ENCODE data around the gene CAMK1D. TPM values are rescaled to one million over a fixed set of nuclear protein-coding genes. Genes with fewer than 3 reads are reported as not detected.

CAMK1D gene
- total RNA-seq, 2 donors from 2014 or later: 4.5 to 7.8 TPM

DNA sequence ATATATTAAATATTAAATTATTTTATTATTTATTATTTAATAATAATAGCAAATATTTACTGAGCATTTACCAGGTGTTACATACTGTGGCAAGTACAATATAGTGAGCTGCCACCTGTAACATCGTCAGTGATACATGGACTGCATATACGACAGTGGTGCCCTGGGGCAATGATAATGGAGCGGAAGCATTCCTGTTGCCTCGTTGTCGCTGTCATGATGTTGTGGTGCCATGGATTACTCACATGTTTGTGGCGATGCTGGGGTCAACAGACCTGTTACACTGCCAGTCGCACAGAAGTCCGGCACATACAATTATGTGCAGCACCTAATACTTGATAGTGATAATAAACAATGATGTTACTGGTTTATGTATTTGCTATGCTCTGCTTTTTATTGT lies 20.6 kb downstream of the CAMK1D start:
- no peaks in the 10 kb centered on the region for H3K4me1 Mint-ChIP-seq
- no peaks in the 10 kb centered on the region for H3K9me3 Mint-ChIP-seq
- no peaks in the 10 kb centered on the region for H3K4me1 ChIP-seq (ENCODE audit: control insufficient read depth, insufficient read depth, low read length)
- no peaks in the 10 kb centered on the region for H3K9me3 ChIP-seq (ENCODE audit: control insufficient read depth, low read length)
- no peak overlapping the region for H3K4me3 ChIP-seq (ENCODE audit: low read length)
- no peak overlapping the region for H3K27ac Mint-ChIP-seq
- TF ChIP-seq, protein P1, sequence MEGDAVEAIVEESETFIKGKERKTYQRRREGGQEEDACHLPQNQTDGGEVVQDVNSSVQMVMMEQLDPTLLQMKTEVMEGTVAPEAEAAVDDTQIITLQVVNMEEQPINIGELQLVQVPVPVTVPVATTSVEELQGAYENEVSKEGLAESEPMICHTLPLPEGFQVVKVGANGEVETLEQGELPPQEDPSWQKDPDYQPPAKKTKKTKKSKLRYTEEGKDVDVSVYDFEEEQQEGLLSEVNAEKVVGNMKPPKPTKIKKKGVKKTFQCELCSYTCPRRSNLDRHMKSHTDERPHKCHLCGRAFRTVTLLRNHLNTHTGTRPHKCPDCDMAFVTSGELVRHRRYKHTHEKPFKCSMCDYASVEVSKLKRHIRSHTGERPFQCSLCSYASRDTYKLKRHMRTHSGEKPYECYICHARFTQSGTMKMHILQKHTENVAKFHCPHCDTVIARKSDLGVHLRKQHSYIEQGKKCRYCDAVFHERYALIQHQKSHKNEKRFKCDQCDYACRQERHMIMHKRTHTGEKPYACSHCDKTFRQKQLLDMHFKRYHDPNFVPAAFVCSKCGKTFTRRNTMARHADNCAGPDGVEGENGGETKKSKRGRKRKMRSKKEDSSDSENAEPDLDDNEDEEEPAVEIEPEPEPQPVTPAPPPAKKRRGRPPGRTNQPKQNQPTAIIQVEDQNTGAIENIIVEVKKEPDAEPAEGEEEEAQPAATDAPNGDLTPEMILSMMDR (conservative IDR thresholded peaks at IDR 0.05): no peak
- no peak for DNase-seq
- no peaks in the 10 kb centered on the region for H3K36me3 Mint-ChIP-seq (ENCODE audit: low read depth)
- H3K36me3 ChIP-seq (ENCODE audit: control insufficient read depth, insufficient read depth, low read length): no peaks in the 10 kb centered on the region
- H3K27me3 ChIP-seq (ENCODE audit: control insufficient read depth, insufficient read depth, low read length, poor library complexity, severe bottlenecking): no peaks in the 10 kb centered on the region
- no peak overlapping the region for H3K27ac ChIP-seq (ENCODE audit: low read depth, low read length)
- H3K9ac ChIP-seq (ENCODE audit: extremely low read depth, low read length, poor library complexity, severe bottlenecking): no peak overlapping the region
- no peak overlapping the region for H3K4me3 Mint-ChIP-seq
- H3K27me3 Mint-ChIP-seq (ENCODE audit: insufficient read depth): no peaks in the 10 kb centered on the region
- WGBS, 2 experiments (ENCODE audit: insufficient coverage in 1 of 2, insufficient read length in 1 of 2): 91 to 93% methylated on average over 8 of the region's 8 CpGs

DNA sequence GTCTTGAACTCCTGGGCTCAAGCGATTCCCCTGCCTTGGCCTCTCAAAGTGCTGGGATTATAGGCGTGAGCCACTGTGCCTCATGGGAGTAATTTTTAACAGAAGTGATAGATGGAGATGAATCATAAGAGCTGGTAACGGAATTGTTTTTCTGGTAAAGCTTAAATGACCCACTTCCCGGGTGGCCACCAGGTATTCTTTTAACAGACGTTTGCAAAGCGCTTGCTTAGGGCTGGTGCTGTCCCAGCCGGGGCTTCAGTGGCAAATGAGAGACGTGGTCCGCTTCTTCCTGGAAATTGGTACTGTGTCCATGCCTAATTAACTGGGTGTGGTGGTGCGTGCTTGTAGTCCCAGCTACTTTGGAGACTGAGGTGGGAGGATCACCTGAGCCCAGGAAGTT lies 23.5 kb downstream of the CAMK1D start:
- no peak overlapping the region for H3K27ac ChIP-seq (ENCODE audit: low read depth, low read length)
- WGBS, 2 experiments (ENCODE audit: insufficient coverage in 1 of 2, insufficient read length in 1 of 2): 90% methylated on average over 9 to 10 of the region's 10 CpGs
- H3K4me1 Mint-ChIP-seq: no peaks in the 10 kb centered on the region

DNA sequence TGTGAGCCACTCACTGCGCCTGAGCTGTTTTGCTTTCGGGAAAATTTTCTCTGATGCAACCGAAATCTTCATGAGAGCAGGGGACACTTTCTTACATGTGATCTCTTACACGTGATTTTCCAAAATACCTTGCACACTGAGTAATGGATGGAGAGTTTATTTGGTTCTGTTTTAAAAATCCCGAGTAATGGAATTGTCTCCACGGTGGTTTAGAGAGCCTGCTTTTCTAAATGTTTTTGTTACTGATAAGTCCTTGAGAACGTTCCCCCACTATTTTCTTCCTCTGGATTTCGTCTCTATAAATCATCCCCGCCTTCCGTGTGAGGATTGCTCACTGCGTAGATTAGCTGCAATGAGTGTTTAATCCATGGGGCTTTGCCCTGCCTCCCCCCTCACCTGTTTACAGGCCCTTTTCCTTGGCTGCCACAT lies 25.7 kb downstream of the CAMK1D start:
- 90 to 91% methylated on average over 7 to 11 of the region's 11 CpGs for WGBS, 2 experiments (ENCODE audit: insufficient coverage in 1 of 2, insufficient read length in 1 of 2)
- Histone ChIP-seq H3K9me3 (ENCODE audit: control insufficient read depth, low read length) (no peaks in the 10 kb centered on the region), H3K4me3 (ENCODE audit: low read length) (no peak overlapping the region), H3K4me1 (ENCODE audit: control insufficient read depth, insufficient read depth, low read length) (no peaks in the 10 kb centered on the region), H3K9ac (ENCODE audit: extremely low read depth, low read length, poor library complexity, severe bottlenecking) (no peak overlapping the region), H3K36me3 (ENCODE audit: control insufficient read depth, insufficient read depth, low read length) (no peaks in the 10 kb centered on the region), H3K27me3 (ENCODE audit: control insufficient read depth, insufficient read depth, low read length, poor library complexity, severe bottlenecking) (no peaks in the 10 kb centered on the region), H3K27ac (ENCODE audit: low read depth, low read length) (no peak overlapping the region)
- DNase-seq: no peak
- no peak overlapping the region for H3K27ac Mint-ChIP-seq
- no peaks in the 10 kb centered on the region for H3K27me3 Mint-ChIP-seq (ENCODE audit: insufficient read depth)
- H3K36me3 Mint-ChIP-seq (ENCODE audit: low read depth): no peaks in the 10 kb centered on the region
- TF ChIP-seq, protein P1 (conservative IDR thresholded peaks at IDR 0.05): no peak
- no peak overlapping the region for H3K4me3 Mint-ChIP-seq
- no peaks in the 10 kb centered on the region for H3K9me3 Mint-ChIP-seq
- no peaks in the 10 kb centered on the region for H3K4me1 Mint-ChIP-seq

More for the DNA sequence above, 23.5 kb downstream of the CAMK1D start:
- no peak overlapping the region for H3K27ac Mint-ChIP-seq
- H3K4me3 ChIP-seq (ENCODE audit: low read length): no peak overlapping the region
- no peaks in the 10 kb centered on the region for H3K9me3 ChIP-seq (ENCODE audit: control insufficient read depth, low read length)
- no peak overlapping the region for H3K9ac ChIP-seq (ENCODE audit: extremely low read depth, low read length, poor library complexity, severe bottlenecking)
- no peaks in the 10 kb centered on the region for H3K9me3 Mint-ChIP-seq
- H3K36me3 Mint-ChIP-seq (ENCODE audit: low read depth): no peaks in the 10 kb centered on the region
- H3K27me3 Mint-ChIP-seq (ENCODE audit: insufficient read depth): no peaks in the 10 kb centered on the region
- TF ChIP-seq, protein P1 (conservative IDR thresholded peaks at IDR 0.05): no peak
- no peaks in the 10 kb centered on the region for H3K27me3 ChIP-seq (ENCODE audit: control insufficient read depth, insufficient read depth, low read length, poor library complexity, severe bottlenecking)
- no peak for DNase-seq
- H3K36me3 ChIP-seq (ENCODE audit: control insufficient read depth, insufficient read depth, low read length): no peaks in the 10 kb centered on the region
- no peaks in the 10 kb centered on the region for H3K4me1 ChIP-seq (ENCODE audit: control insufficient read depth, insufficient read depth, low read length)
- no peak overlapping the region for H3K4me3 Mint-ChIP-seq

All from endodermal cell (in vitro differentiated cells).